ENCODE measurements around the gene UBL4A. TPM values are rescaled to one million over a fixed set of nuclear protein-coding genes. Genes with fewer than 3 reads are reported as not detected.

UBL4A gene
- total RNA-seq, 1 donor from 2014 or later = 48.8 TPM

DNA sequence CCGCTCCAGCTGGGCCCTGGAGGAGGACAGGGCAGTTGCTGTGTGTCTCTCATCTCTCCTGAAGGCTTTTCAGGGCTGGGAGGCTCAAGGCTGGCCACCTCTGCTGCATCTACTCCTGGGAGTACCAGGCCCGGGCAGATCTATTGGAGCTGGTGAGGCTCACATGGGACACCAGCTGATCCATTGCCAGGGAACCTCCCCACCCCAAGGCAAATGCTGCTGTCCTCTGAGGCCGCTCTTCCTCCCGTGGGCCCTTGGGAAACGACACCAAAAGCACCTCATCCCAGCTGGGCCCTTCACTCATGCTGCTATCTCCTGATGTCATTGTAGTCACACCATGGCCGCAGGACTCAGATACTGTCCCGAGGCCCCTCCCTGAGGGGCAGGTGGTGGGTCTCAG is 3.6 kb downstream of the UBL4A start:
- no peak for DNase-seq (ENCODE audit: low read depth)

DNA sequence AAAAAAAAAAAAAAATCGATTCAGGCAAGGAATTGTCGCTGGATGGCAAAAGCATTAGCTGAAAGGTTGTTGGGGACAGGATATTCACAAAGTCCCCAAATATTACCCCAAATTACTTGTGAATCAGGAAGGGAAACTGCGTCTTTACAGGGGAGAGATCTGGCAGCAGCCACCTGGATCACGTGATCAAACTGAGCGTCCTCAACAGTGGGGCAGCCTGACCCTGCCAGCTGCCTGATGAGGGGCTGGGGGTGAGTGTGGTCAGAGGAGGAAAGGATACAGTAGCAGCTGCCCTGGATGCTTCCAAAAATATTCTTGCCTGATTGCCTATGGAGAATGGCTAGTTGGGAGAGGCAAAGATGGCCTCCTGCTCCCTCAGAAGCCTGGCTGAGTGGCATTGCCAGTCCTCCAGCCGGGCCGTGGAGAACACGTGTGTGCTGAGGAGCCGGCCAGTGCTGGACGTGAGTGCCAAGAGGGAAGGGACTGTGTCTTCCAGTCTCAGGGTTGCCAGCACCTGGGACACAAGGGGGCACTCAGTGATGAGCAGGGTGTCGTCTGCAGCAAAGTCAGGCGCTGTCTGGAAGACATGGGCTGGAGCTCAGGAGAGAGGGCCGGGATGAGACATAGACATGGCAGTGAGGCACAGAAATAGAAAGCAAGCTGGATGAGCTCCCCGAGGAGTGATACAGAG is 4.4 kb downstream of the UBL4A start:
- no peak for DNase-seq (ENCODE audit: low read depth)

DNA sequence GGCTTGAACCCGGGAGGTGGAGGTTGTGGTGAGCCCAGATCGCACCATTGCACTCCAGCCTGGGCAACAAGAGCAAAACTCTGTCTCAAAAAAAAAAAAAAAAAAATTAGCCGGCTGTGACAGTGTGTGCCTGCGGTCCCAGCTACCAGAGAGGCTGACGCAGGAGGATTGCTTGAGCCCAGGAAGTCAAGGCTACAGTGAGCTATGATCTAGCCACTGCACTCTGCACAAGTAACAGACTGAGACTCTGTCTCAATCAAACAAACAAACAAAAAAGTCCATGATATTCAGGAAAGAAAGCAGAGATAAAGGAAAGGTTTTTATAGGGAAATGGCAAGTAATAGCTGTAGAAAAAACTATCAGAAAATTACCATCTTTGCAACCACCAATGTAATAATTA is 5.2 kb downstream of the UBL4A start:
- no peak for DNase-seq (ENCODE audit: low read depth)

DNA sequence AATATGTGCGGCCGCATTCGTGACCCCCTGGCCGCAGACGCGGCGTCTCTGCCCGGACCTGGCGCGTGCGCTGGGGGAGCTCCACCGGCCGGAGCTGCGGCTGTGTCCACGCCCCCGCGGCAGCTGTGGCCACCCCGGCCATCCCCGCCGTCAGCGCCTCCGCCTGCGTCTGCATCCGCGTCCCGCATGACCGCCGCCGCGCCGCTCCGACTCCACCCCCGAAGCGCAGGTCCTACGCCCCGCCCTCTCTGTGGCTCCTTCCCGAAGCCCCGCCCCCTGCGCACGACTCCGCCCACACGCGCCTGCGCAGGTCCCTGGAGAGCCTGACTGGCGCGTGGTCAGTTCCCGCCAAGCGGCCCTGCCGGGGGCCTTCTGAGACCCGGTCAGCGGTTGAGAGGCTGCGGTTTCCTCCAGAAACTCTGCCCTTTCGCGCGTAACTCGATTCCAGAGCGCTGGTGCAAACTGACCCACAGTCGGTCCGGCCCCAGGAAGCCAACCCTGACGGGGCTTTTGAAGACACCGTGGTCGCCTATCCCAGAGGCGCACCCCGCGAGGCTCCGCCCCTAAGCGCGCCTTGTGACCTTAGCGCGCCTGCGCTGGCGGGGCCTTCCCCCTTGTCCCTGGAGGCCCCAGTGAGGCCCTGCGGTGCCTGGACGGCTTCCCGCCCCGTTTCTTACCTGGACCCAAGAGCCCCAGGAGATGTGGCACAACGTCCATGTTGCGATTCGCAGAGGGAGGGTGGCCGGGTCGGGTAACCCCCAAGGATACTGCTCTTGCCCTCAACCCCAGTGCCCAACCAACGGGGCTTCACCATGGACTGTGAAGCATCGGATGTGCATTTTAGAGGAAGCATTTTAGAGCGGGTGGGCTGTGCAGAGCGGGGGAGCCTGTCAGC is 7.4 kb downstream of the UBL4A start, which contains the start of gene LAGE3:
LAGE3 (minus strand) TSS at position 554 of the 895 bp plus-strand sequence; CDS start at position 188, 366 bp downstream.
- DNase-seq (ENCODE audit: low read depth) = peak; percentile 47

DNA sequence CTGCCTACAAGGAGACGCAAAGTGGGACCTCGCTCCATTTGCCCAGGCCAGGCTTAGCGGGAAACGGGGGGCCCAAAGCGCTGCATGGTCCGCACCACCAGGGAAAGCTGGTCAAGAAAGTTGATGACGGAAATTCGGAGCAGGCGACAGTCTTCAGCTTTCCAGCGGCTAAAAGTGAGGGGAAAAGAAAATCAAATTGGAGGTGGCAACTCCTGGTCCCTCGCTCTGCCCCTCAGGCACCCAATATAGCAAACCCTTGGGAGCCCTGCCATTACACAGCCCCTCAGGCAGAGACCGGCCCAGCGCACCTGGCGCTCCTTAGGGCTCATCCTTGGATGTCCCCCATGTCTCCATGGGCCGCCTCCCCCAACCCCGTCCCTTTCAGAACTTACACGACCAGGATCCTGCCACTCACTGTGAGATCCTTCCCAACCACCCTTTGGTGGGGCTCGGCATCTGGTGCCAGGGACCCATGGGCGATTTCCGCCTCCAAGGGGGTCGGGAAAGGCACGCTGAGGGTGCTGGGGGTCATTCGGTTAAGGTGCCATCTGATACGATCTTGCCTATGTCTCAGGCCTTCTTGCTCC is 8.4 kb downstream of the UBL4A start:
- DNase-seq (ENCODE audit: low read depth) = no peak

DNA sequence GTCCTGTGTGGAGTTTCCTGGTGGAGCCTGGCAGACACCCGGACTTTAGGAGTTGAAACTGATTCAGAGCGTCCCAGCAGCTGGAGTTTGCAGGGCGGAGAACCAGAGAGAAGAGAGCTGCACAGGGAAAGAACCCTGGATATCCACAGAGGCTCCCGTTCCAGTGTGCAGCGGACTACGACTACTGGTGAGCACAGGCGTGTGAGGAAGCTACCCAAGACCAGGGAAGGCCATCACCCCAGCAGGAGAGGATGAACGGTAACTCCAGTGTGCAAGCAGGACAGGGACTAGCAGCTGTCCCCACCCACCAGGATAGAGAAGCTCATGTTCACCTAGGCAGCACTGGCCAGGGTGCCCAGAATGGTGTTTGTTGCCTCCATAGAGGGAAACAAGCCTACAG is 9.6 kb downstream of the UBL4A start:
- DNase-seq (ENCODE audit: low read depth) = no peak

DNA sequence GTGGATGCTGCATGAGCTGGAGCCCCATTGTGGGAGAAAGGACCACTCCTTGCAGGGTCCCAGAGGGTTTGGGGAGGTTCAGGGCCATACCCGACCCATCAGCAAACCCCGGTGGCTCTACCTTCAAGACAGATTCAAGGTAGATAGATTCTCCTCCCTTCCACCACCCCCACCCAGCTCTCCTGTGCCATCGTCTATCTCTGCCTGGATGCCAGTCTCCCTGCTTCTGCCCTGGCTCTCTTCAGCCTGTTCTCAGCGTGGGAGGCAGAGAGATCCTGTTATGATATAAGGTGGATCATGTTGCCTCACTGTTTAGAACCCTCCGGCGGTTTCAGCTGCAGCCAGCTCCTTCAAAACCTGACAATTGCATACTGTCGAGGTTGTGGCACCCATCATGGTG is 12.7 kb downstream of the UBL4A start:
- DNase-seq (ENCODE audit: low read depth) = no peak

DNA sequence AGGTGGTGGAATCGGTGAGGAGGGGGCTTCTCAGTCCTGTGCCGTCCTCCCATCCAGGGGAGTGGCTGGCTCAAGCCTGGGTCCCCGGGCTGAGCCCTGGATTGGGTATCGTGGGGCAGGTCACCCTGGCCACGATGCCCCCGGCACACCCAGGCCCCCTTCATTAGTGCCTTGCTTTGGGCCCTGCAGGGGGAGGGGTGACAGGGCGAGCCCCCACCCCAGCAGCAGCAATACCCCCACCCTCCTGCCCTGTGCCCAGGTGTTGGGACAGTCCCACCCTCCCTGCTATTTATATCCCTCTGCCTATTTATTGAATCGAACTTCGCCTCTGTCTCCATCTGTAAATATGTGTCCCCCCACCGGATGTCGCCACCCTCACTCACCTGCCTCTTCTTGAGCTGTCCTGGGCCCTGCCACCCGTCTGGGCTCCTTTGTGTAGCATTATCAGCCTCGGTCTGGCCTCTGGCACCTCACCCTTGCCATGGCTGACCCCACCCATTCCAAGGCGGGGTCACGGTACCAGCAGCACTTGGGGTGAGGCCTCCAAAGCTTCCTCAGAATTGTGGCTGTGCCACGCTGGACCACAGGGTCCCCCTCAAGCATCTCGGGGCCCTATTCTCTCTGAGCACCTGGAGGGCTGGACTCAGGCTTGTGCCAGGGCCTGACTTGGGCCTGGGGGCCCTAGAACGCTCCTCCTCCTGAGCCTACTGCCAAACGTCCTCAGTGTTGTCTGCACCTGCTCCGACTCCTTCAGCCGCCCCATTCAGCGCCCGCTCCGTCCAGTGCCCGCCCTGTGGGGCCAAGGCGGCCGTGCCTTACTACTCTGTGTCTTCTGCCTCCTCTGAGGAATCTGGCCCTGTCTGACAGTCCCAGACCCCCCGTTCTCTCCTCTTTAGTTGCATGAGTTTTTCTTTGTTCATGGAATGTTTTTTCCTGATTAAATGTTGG is 13.5 kb downstream of the UBL4A start:
- no peak for DNase-seq (ENCODE audit: low read depth)

DNA sequence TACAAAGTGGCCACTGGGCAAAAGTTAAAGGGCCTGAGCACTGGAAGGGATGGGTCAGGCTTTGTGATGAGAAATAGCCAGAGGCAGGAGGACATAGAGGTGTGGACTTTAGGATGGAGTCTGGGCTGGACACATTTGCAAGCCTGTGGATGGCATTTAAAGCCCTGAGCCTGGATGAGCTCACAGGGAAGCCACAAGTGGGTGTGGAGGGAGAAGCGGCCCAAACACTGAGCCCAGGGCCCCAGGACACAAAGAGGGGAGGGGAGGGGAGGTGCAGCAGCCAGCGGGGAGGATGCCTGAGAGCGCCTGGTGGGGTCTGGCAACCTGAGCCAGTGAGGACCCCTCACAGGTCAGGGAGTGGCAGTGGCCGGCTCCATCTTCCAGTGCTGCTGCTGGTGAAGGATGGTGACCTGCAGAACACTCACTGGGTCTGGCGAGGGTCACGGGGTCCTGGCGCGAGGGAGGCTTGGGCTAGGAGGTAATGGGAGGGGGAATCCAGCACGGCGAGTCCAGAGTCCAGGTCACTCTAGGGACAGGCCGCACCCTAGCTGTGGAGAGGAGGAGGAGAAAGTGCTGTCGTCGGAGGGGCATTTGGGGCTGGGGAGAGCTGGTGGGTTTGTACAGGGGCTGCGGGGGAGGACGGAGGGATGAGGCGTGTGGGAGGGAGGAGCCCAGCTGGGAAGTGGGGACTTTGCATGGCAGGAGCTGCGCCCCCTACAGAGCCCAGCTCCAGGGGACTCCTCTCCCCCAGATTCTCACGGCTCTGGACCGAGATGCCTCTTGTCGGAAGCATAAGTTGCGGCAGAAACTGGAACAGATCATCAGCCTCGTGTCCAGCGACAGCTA is 14.4 kb downstream of the UBL4A start:
- no peak for DNase-seq (ENCODE audit: low read depth)

DNA sequence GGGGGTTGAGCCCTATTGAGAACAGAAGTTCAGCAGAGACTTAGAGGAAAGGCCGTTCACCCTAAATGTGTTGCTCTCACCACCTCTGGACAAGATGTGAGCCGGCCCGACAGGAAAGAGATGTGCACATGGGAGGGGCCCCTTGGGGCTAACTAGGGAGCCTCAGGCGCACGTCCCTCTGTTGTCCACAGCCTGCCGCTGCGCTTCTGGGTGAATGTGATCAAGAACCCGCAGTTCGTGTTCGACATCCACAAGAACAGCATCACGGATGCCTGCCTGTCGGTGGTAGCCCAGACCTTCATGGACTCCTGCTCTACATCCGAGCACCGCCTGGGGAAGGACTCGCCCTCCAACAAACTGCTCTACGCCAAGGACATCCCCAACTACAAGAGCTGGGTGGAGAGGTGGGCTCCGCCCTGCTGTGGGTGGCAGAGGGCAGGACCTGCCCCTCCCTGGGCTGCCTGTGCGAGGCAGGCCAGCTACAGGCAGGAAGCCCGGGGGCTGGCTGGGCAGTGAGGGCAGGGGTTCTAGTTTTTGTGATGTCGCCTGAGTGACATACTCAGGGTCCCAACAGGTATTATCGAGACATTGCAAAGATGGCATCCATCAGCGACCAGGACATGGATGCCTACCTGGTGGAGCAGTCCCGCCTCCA is 15.4 kb downstream of the UBL4A start:
- DNase-seq (ENCODE audit: low read depth) = no peak

DNA sequence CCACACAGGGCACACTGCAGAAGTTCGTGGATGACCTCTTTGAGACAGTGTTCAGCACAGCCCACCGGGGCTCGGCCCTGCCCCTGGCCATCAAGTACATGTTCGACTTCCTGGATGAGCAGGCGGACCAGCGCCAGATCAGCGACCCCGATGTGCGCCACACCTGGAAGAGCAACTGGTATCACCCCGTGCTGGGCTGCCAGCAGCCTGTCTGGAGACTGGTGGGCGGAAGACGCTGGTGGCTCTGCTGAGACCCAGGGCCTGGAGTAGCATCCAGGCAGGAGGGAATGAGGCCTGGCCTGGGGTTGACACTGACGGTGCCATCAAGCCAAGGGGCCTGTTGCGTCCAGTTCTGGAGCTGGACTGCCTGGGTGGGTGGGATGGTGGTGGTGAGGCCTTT is 16.0 kb downstream of the UBL4A start:
- no peak for DNase-seq (ENCODE audit: low read depth)

DNA sequence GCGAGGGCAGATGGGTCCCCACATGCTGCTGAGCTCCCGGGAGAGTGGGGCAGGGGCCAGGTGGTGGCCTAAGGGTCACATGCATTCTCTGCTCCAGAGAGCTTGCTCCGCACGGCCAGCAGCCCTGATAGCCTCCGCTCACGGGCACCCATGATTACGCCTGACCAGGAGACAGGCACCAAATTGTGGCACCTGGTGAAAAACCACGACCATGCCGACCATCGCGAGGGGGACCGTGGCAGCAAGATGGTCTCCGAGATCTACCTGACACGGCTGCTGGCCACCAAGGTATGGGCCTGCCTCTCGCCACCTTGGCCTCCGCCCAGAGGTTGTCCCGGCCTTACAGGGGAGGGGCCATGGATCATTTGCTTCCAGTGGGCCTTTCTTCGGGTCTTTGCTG is 16.5 kb downstream of the UBL4A start:
- DNase-seq (ENCODE audit: low read depth) = no peak

DNA sequence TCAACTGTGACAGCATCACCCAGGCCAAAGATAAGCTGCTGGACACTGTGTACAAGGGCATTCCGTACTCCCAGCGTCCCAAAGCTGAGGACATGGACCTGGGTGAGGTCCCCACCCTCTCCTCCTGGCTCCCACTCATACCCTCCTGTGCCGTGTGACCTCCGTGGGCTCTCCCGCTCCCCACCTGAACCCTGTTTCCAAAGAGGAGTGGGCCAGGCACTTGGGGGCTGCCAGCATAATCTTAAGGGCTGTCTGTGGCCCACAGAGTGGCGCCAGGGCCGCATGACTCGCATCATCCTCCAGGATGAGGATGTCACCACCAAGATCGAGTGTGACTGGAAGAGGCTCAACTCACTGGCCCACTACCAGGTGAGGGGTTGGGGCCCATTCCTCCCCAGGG is 17.3 kb downstream of the UBL4A start:
- DNase-seq (ENCODE audit: low read depth) = no peak

DNA sequence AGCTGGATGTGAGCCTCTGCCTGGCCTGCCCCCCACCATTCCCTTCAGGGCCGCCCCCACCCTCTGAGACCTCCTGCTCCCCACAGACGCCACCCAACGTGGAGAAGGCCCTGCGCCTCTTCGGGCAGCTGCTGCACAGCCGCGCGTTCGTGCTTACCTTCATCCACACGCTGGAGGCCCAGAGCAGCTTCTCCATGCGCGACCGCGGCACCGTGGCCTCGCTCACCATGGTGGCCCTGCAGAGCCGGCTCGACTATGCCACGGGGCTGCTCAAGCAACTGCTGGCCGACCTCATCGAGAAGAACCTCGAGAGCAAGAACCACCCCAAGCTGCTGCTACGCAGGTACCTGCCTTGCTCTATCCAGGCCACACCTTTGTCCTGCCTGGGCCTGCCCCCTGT is 18.2 kb downstream of the UBL4A start:
- no peak for DNase-seq (ENCODE audit: low read depth)

DNA sequence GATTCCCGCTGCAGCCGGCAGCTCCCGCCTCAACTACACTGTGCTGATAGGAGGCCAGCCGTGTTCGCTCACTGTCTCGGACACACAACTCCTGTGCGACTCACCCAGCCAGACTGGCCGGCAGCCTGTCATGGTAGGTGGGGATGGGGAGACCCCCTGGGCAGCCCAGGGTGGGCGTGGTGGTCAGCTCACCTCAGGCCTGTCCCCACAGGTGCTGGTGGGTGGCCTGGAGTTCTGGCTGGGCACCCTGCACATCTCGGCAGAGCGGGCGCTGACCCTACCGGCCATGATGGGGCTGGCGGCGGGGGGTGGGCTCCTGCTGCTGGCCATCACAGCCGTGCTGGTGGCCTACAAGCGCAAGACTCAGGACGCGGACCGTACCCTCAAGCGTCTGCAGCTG is 18.9 kb downstream of the UBL4A start:
- no peak for DNase-seq (ENCODE audit: low read depth)

DNA sequence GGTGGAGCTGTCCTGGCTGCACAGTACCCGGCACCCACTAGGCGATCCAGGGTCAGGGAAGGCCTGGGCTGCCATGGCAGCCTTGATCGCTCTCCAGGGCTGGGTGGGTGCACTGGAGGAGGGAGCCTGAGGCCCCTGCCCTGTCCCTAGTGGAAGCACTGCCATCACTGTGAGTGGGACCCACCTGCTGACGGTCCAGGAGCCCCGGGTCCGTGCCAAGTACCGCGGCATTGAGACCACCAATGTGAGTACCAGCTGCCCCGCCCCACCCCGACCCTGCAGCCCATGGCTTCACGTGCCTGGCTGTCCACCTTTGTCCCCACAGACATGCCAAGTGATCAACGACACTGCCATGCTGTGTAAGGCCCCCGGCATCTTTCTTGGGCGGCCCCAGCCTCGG is 19.5 kb downstream of the UBL4A start:
- no peak for DNase-seq (ENCODE audit: low read depth)

DNA sequence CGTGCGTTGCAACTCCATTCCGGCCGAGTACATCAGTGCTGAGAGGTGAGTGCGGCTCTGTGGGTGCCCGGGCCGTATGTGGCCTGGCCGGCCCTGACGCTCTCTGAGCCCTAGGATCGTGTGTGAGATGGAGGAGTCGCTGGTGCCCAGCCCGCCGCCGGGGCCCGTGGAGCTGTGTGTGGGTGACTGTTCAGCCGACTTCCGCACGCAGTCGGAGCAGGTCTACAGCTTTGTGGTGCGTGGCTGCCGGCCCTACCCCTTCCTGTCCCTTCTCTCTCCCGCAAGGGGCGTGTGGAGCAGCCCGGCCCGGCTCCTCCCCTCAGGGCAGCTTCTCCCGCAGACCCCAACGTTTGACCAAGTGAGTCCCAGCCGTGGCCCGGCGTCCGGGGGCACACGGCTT is 20.4 kb downstream of the UBL4A start:
- DNase-seq (ENCODE audit: low read depth) = no peak

DNA sequence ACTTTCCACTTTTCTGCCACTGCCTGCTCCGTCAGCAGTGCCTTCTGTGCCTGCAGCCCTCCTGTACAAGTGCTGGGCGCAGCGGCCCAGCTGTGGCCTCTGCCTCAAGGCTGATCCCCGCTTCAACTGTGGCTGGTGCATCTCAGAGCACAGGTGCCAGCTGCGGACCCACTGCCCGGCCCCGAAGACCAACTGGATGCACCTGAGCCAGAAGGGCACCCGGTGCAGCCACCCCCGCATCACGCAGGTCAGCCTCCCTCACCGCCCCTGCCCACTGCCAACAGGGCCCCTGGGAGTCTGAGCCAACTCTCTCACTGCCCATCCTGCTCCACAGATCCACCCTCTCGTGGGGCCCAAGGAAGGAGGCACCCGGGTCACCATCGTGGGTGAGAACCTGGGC is 20.8 kb downstream of the UBL4A start:
- no peak for DNase-seq (ENCODE audit: low read depth)

DNA sequence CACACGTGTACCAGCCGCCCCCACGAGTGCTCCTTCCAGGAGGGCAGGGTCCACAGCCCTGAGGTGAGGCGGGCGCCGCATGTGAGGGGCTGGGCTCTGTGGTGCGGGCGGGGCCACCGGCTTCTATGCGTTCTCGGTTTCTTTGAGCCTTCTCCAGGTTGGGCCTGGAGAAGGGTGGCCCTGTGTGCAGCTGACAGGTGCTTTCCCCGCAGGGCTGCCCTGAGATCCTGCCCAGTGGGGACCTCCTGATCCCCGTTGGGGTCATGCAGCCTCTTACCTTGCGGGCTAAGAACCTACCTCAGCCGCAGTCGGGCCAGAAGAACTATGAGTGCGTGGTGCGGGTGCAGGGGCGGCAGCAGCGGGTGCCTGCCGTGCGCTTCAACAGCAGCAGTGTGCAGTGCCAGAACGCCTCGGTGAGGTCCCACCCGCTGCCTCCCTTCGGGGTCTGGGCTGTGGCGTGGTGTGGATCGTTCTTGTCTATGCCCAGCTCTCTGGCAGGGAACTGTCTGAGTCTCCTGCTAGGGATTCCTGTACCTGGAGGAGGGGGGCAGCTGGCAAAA is 21.5 kb downstream of the UBL4A start:
- no peak for DNase-seq (ENCODE audit: low read depth)
